ENCODE data around the gene LBR.

LBR gene

DNA sequence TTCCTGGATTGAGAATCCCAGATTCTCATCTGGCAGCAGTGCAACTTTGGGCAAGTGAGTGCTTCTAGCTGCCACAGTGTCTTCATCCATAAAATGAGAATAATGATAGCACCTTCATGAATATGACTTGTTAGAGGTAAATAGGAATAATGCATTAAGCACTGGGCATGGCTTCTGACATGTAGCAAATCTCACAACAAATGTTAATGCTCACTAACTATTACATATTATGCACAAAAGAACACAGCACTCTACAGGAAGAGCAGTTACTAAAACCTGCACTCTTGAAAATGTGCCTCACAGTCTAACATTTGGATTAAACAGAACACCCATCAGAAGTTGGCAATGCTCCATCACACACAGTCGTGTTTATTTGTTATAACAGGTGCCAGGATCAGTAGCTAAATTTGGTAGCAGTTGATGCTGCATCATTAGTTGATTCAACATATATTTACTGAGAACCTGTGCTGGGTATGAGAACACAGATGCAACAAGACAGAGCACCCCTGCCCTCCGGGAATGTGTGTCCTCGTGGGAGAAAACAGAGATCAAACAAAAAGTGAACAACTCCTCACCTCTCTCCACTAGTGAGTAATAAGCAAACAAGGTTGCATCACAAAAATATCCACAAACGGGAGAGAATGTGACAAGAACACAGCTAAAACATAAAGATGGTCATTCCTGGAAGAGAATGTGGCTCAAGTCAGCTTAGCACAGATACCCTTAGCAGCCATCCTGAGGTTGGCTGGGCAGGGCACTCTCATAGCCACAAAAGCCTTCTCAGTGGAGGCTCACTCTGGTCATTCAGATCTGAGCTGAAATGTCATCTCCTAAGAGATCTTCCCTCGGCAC is 26.2 kb upstream of the LBR start:
- Histone ChIP-seq H3K4me3 (ENCODE audit: low read depth, low read length) (no peak overlapping the region), H3K4me1 (ENCODE audit: control insufficient read depth, insufficient read depth, low read length) (peaks cover 9% of the 10 kb centered on the region; the same call in 1 of the 2 replicates), H3K27ac (ENCODE audit: extremely low read depth, low read depth, low read length) (no peak overlapping the region; the same call in 1 of the 2 replicates), H3K36me3 (ENCODE audit: control insufficient read depth in 2 of 2, insufficient read depth in 1 of 2, low read length in 2 of 2) (no peaks in the 10 kb centered on the region), H3K9me3 (ENCODE audit: control insufficient read depth, insufficient read depth, low read depth, low read length) (no peaks in the 10 kb centered on the region)
- ChIA-PET POLR2A (interaction anchor here (0.6 to 0.8 kb wide), 3 partner anchors 14 to 367 kb away, joined by 3 read pairs; no protein-coding TSS in a partner anchor), CTCF (interaction anchor here (1.0 to 1.7 kb wide), 5 partner anchors 11 to 535 kb away, joined by 3 to 9 read pairs (median 4); no protein-coding TSS in a partner anchor)
- TF ChIP-seq OSR2 (tag by site-specific recombination; IDR thresholded peaks at IDR 0.05): peak; percentile 89
- TF ChIP-seq FEZF1 (tag by site-specific recombination; IDR thresholded peaks at IDR 0.05): peak; percentile 90
- TF ChIP-seq ZNF580 (tag by site-specific recombination; IDR thresholded peaks at IDR 0.05): 0 out of 2 replicates have a peak, but pooled peaks have one; percentile 40
- peak; percentile 50; the same call in 1 of the 2 replicates for TF ChIP-seq ZNF366 (tag by site-specific recombination; conservative IDR thresholded peaks at IDR 0.05)
- TF ChIP-seq ZNF274 (IDR thresholded peaks at IDR 0.05; ENCODE audit: low read length): no peak
- TF ChIP-seq ZNF274 (tag by site-specific recombination; IDR thresholded peaks at IDR 0.05; ENCODE audit: borderline replicate concordance): no peak
- peak; percentile 94 for TF ChIP-seq SCRT2 (tag by site-specific recombination; IDR thresholded peaks at IDR 0.05)
- TF ChIP-seq ZFP69B (tag by site-specific recombination; IDR thresholded peaks at IDR 0.05): 0 out of 2 replicates have a peak, but pooled peaks have one; percentile 20
- no peak for TF ChIP-seq ZNF585B (tag by site-specific recombination; IDR thresholded peaks at IDR 0.05)
- peak; percentile 64 for TF ChIP-seq ZBTB20 (tag by site-specific recombination; IDR thresholded peaks at IDR 0.05)
- TF ChIP-seq ZNF558 (tag by site-specific recombination; IDR thresholded peaks at IDR 0.05): peak; percentile 91
- 0 out of 2 replicates have a peak, but pooled peaks have one; percentile 23 for TF ChIP-seq IKZF3 (tag by site-specific recombination; IDR thresholded peaks at IDR 0.05)
- TF ChIP-seq ZNF664 (tag by site-specific recombination; IDR thresholded peaks at IDR 0.05): peak; percentile 94
- TF ChIP-seq ZNF398 (tag by site-specific recombination; IDR thresholded peaks at IDR 0.05): 0 out of 2 replicates have a peak, but pooled peaks have one; percentile 24
- peak; percentile 24; the same call in 1 of the 2 replicates for TF ChIP-seq ZEB2 (tag by site-specific recombination; IDR thresholded peaks at IDR 0.05)
- peak; percentile 79 for TF ChIP-seq ZNF10 (tag by site-specific recombination; IDR thresholded peaks at IDR 0.05)
- 0 out of 2 replicates have a peak, but pooled peaks have one; percentile 5 for TF ChIP-seq BCL6B (tag by site-specific recombination; IDR thresholded peaks at IDR 0.05)
- TF ChIP-seq BCL11B (tag by site-specific recombination; IDR thresholded peaks at IDR 0.05; ENCODE audit: low read depth): no peak
- 0 out of 2 replicates have a peak, but pooled peaks have one; percentile 12 for TF ChIP-seq ZFP37 (tag by site-specific recombination; IDR thresholded peaks at IDR 0.05)
- TF ChIP-seq PRDM4 (tag by site-specific recombination; IDR thresholded peaks at IDR 0.05): no peak
- 0 out of 2 replicates have a peak, but pooled peaks have one; percentile 35 for TF ChIP-seq ZSCAN30 (tag by site-specific recombination; IDR thresholded peaks at IDR 0.05)
- 0 out of 2 replicates have a peak, but pooled peaks have one; percentile 58 for TF ChIP-seq ZNF843 (tag by site-specific recombination; IDR thresholded peaks at IDR 0.05)
- TF ChIP-seq, protein P1, sequence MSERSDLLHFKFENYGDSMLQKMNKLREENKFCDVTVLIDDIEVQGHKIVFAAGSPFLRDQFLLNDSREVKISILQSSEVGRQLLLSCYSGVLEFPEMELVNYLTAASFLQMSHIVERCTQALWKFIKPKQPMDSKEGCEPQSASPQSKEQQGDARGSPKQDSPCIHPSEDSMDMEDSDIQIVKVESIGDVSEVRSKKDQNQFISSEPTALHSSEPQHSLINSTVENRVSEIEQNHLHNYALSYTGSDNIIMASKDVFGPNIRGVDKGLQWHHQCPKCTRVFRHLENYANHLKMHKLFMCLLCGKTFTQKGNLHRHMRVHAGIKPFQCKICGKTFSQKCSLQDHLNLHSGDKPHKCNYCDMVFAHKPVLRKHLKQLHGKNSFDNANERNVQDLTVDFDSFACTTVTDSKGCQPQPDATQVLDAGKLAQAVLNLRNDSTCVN (tag by site-specific recombination; optimal IDR thresholded peaks at IDR 0.05): no peak
- 0 out of 2 replicates have a peak, but pooled peaks have one; percentile 44 for TF ChIP-seq ZNF596 (tag by site-specific recombination; IDR thresholded peaks at IDR 0.05)
- TF ChIP-seq ZNF791 (tag by site-specific recombination; IDR thresholded peaks at IDR 0.05): no peak
- TF ChIP-seq ZBTB17 (tag by site-specific recombination; IDR thresholded peaks at IDR 0.05): peak; percentile 55

Data from HEK293 (cell line).